ENCODE measurements around the gene FLNC. TPM values are rescaled to one million over a fixed set of nuclear protein-coding genes. Genes with fewer than 3 reads are reported as not detected.

The FLNC gene
- total and polyA plus RNA-seq, 2 donors (not counting 3 experiments of a cell fraction or from before 2014, with no cell fraction given), result 19.5 to 81.9 TPM

DNA sequence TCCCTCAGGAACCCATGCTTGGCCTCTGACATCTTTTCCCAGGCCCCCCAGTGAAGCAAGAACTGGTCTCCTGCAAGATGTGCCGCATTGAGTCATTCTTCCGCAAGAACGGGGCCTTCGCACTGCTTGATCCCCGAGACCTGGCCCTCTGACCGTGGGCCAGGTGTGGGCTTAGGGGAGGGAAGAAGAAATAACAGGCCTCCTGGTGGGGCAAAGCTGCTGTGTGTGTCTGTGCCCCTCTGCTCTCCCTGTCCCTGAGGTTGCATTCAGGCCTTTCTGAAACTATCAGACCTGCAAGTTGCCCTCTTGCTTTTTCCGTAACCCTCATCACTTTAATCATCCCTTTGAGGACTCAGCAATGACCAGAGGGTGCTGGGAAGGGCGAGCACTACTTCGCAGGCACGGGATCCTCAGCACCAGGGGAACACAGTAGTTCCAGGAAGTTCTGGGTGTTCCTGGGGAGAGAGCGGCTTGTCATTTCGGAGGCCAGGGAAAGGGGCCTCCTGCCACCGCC lies 38.5 kb downstream of the FLNC start:
- peaks cover 5% of the 10 kb centered on the region for H3K4me1 ChIP-seq (ENCODE audit: control insufficient read depth, extremely low read depth, insufficient read depth, low read length)
- H3K9me1 ChIP-seq (replicated peaks; ENCODE audit: control insufficient read depth, extremely low read depth, insufficient read depth, low read length), result no peaks in the 10 kb centered on the region
- H3K4me2 ChIP-seq (ENCODE audit: insufficient read depth, low read length), result no peak overlapping the region
- intact Hi-C loops (cut with micrococcal nuclease), result no loop called here
- H2AFZ ChIP-seq (ENCODE audit: low read depth, low read length), result no peak overlapping the region
- no peak overlapping the region for H3K9ac ChIP-seq (replicated peaks; ENCODE audit: extremely low read depth, insufficient read depth, low read length)
- H3K36me3 ChIP-seq (ENCODE audit: control insufficient read depth in 2 of 2, extremely low read depth in 1 of 2, insufficient read depth in 2 of 2, low read length in 2 of 2), result peaks cover 0 to 14% of the 10 kb centered on the region in 2 experiments
- peak overlapping the region in 1 of 3 experiments; percentile 38 for H3K4me3 ChIP-seq (replicated peaks in 1 of 3; ENCODE audit: insufficient read depth in 1 of 3, low read depth in 1 of 3, low read length in 3 of 3)
- H4K20me1 ChIP-seq (replicated peaks; ENCODE audit: control insufficient read depth, extremely low read depth, insufficient read depth, low read length), result no peaks in the 10 kb centered on the region
- H3K9me3 ChIP-seq (replicated peaks; ENCODE audit: control insufficient read depth, insufficient read depth, low read length), result no peaks in the 10 kb centered on the region
- no peak for DNase-seq (ENCODE audit: low read depth, low spot score)
- ChIA-PET POLR2A (no interaction called here), CTCF (interaction anchor here (0.9 to 2.0 kb wide), 4 partner anchors 10 to 37 kb away, joined by 3 to 6 read pairs (median 4); no protein-coding TSS in a partner anchor)
- TF ChIP-seq POLR2A (IDR thresholded peaks at IDR 0.05; ENCODE audit: low read depth, low read length), result no peak
- dilution Hi-C loops (cut with MboI; ENCODE audit: extremely low pct_ligation_motif_present, low sequenced_read_pairs), result no loop called here
- peaks cover 2% of the 10 kb centered on the region in 2 experiments for H3K27me3 ChIP-seq (ENCODE audit: control insufficient read depth in 2 of 2, insufficient read depth in 2 of 2, low read length in 2 of 2)
- H3K27ac ChIP-seq (ENCODE audit: insufficient read depth, low read depth, low read length), result no peak overlapping the region
- no TSS peak for BruUV-seq (replicated peaks)
- no peak for FAIRE-seq
- peaks cover 2% of the 10 kb centered on the region for H3K79me2 ChIP-seq (ENCODE audit: control insufficient read depth, insufficient read depth, low read length)

GRCh38 chr7:128869138-128869943 lies 39.1 kb downstream of the FLNC start:
- DNase-seq (ENCODE audit: low read depth, low spot score) (peak; percentile 41), FAIRE-seq (peak; percentile 42)
- ChIA-PET POLR2A (no interaction called here), CTCF (interaction anchor here (1.0 to 1.5 kb wide), 2 partner anchors 12 to 27 kb away, joined by 3 read pairs; no protein-coding TSS in a partner anchor)
- Histone ChIP-seq H2AFZ (ENCODE audit: low read depth, low read length) (peak overlapping the region; percentile 28), H3K9ac (replicated peaks; ENCODE audit: extremely low read depth, insufficient read depth, low read length) (no peak overlapping the region), H3K9me3 (replicated peaks; ENCODE audit: control insufficient read depth, insufficient read depth, low read length) (no peaks in the 10 kb centered on the region), H3K79me2 (ENCODE audit: control insufficient read depth, insufficient read depth, low read length) (no peaks in the 10 kb centered on the region), H3K4me1 (ENCODE audit: control insufficient read depth, extremely low read depth, insufficient read depth, low read length) (peaks cover 3% of the 10 kb centered on the region), H3K27me3 (ENCODE audit: control insufficient read depth in 2 of 2, insufficient read depth in 2 of 2, low read length in 2 of 2) (peaks cover 2% of the 10 kb centered on the region in 2 experiments), H3K36me3 (ENCODE audit: control insufficient read depth in 2 of 2, extremely low read depth in 1 of 2, insufficient read depth in 2 of 2, low read length in 2 of 2) (peaks cover 0 to 14% of the 10 kb centered on the region in 2 experiments), H3K4me3 (replicated peaks in 1 of 3; ENCODE audit: insufficient read depth in 1 of 3, low read depth in 1 of 3, low read length in 3 of 3) (peak overlapping the region; percentile 20 to 39 (median 38)), H3K4me2 (ENCODE audit: insufficient read depth, low read length) (peak overlapping the region; percentile 67), H3K27ac (ENCODE audit: insufficient read depth, low read depth, low read length) (no peak overlapping the region), H3K9me1 (replicated peaks; ENCODE audit: control insufficient read depth, extremely low read depth, insufficient read depth, low read length) (no peaks in the 10 kb centered on the region), H4K20me1 (replicated peaks; ENCODE audit: control insufficient read depth, extremely low read depth, insufficient read depth, low read length) (no peaks in the 10 kb centered on the region)
- BruUV-seq (replicated peaks), result no TSS peak
- intact Hi-C loops (cut with micrococcal nuclease), result no loop called here
- TF ChIP-seq EZH2 (IDR thresholded peaks at IDR 0.05; ENCODE audit: borderline replicate concordance, low read depth, low read length, severe bottlenecking), result peak; percentile 46
- TF ChIP-seq, protein P1, sequence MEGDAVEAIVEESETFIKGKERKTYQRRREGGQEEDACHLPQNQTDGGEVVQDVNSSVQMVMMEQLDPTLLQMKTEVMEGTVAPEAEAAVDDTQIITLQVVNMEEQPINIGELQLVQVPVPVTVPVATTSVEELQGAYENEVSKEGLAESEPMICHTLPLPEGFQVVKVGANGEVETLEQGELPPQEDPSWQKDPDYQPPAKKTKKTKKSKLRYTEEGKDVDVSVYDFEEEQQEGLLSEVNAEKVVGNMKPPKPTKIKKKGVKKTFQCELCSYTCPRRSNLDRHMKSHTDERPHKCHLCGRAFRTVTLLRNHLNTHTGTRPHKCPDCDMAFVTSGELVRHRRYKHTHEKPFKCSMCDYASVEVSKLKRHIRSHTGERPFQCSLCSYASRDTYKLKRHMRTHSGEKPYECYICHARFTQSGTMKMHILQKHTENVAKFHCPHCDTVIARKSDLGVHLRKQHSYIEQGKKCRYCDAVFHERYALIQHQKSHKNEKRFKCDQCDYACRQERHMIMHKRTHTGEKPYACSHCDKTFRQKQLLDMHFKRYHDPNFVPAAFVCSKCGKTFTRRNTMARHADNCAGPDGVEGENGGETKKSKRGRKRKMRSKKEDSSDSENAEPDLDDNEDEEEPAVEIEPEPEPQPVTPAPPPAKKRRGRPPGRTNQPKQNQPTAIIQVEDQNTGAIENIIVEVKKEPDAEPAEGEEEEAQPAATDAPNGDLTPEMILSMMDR (IDR thresholded peaks at IDR 0.05; ENCODE audit: extremely low read depth in 1 of 2, insufficient read depth in 1 of 2, low read depth in 1 of 2, low read length in 2 of 2), result peak in 1 of 2 donors; percentile 15
- TF ChIP-seq GATA2 (IDR thresholded peaks at IDR 0.05; ENCODE audit: insufficient read depth, insufficient read length, low read depth, low read length), result no peak
- TF ChIP-seq MYC (IDR thresholded peaks at IDR 0.05; ENCODE audit: low read depth, low read length), result no peak
- dilution Hi-C loops (cut with MboI; ENCODE audit: extremely low pct_ligation_motif_present, low sequenced_read_pairs), result no loop called here

Measured in endothelial cell of umbilical vein (primary cell).